NCI-H748 (cell line): ENCODE data around the gene PTHLH.

ENCODE experiments used
- DNase-seq: peaks from one replicate; lab custom pipeline; 2025; ENCODE audit not compliant: unreplicated experiment; lab: John Stamatoyannopoulos, UW

PTHLH gene

DNA sequence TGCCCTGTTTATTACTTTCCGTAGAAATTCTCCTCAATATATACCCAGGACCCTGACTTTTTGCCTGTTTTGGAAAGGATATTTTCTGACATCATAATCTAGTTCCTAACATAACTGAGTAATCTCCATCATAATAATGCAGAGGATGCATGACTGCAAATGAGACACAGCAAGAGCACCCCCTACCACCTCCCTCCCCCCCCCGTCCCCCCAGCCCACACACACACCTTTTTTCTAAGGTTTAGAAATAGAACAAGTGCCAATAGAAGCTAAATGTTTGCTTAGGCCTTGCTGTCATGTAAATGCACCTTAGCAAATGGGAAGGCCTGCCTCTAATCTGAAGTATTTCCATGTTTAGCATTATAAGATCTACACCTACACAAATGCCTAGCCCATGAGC is at the start of gene PTHLH:
TSS of gene PTHLH (minus strand) at position 13 of the 400 bp plus-strand sequence. CDS start 3,239 bp downstream, outside the sequence.
- no peak for DNase-seq

DNA sequence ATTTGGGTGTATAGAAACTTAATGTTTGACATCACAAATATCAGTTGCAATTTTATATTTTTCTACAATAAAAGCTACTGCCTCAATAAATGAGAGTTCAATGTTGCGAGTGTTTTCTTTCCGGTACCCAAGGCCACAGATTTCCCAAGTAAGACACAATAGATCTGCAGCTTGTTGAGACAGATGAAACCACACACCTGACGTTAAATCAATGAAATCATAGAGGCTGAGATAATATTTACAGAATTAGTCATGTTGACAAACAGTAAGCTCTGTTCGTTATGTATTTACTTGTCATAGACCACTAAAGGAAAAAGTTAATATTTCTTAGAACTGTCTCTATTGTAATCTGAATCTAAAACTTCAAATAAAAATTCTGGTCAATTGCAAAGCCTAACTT is 49.2 kb upstream of the PTHLH start:
- DNase-seq = no peak

DNA sequence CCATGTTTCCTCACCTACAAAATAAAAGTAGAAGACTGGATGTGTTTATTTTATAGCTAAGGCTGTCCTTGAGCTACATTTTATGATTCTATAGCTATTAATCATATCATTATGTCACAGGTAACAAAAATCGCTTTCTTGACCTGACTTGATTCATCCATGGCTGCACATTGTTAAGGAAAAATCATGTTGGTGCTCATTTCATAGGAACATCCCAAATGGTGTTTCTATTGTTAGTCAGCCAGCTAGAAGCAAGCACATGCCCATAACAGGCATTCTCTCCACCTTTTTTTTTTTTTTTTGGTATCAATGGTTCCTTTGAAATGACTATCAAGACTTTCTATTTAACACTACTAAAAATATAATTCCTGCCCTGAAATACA is 45.3 kb upstream of the PTHLH start:
- no peak for DNase-seq

DNA sequence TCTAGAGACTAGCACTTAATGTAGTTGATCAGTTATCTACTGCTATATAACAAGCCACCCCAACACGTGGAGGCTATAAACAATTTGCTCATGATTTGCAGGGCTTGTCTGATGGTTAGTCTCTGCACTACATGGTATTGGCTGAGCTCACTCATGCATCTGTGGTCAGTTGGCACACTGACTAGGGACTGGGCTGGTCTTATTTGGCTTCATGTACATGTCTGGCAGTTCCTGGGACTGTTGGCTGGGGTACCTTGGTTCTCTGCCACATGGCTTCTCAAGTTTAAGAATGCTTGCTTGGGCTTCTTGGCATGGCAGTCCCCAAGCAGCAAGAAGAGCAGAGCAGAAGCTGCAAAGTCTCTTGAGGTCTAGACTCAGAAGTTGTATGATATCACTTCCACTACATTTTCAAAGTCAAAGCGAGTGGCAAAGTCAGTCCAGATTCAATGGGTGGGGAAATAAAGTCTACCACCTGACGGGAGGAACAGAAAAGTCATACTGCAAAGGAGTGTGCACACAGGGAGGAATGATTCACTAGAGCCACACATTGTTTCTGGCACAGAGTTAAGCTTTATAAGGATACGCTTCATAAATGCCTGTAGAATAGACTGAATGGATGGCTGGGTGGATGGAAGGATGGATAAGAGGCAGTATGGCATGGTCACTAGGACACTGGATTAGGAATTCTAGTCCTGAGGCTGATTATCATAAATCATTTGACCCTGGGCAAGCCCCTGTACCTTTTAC is 44.8 kb upstream of the PTHLH start:
- DNase-seq = no peak

- no peak for DNase-seq
Observed at GRCh38 chr12:28015165-28015564, 42.6 kb upstream of the PTHLH start.

DNA sequence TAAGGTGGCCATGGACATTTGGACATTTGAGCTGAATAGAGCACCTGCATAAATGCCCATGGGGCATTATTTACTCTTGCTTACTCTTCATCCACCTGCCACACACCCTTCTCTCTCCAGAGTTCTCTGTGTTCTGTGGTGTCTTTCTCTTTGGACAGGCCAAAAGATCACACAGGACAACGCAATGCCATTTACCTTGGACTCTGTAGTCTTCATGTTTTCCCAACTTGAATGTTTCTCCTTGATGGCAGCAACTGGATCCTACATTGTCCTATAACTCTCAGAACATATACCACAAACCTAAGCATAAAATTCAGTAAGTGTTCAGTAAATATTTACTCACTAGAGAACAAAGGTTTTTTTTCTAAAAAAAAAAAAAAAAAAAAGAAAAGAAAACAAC is 41.7 kb upstream of the PTHLH start:
- peak; percentile 2 for DNase-seq

- no peak for DNase-seq
Observed at GRCh38 chr12:28012333-28012918, 39.9 kb upstream of the PTHLH start.

GRCh38 chr12:28010036-28010435 is 37.5 kb upstream of the PTHLH start:
- DNase-seq = no peak

DNA sequence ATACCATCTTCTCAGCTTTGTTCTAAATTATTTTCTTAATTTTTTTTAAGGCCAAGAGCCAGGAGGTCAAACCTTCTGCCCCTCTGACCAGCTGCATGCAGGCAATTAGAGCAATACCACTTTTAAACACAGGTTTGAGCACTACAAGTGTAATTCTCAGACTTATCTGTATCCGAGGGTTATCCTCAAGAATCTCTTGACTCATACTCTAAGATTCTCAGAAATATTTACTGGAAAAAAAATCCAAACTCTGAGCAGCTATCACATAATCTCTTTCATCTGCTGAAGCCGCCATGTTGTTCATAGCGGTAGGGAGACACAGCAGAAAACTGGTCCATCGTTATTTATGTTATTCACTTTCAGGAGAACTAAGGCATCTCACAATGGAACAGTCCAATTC is 27.4 kb upstream of the PTHLH start:
- no peak for DNase-seq

DNA sequence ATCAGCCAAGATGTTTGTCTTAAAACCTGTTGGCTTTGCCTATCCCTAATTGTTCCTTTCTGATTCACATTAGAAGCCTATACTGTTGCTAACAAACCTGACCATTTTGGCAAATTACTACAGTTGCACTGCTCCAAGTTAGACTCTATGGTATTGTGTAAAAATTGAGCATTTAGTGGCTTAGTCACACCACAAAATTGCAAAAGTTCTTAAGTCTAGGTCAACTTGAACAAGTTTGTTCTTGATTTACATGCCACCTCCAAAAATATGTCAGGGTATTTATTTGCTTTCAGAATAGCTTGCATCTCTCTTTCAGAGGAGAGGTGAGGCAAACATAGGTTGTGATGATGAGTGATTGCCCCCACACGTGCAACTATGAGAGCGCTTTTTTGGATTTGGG is 27.0 kb upstream of the PTHLH start:
- DNase-seq = no peak

DNA sequence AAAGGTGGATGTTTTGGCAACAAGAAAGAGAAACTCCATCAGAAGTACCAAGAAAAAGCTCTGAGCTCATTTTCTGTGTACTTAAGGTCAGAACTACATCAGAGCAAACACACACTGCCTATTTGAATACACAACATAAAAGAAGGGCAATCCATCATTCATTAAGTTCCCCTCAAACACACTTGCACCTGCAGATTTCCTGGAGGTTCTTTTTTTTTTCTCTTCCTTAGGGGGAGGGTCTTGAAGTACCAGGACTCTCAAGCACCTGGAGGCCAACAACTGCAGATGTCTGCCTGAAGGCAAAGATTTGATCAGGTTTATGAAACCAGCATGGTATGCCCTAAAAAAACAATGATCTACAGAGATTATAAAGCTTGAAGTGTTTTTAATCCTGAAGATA is 26.1 kb upstream of the PTHLH start:
- peak; percentile 1 for DNase-seq

DNA sequence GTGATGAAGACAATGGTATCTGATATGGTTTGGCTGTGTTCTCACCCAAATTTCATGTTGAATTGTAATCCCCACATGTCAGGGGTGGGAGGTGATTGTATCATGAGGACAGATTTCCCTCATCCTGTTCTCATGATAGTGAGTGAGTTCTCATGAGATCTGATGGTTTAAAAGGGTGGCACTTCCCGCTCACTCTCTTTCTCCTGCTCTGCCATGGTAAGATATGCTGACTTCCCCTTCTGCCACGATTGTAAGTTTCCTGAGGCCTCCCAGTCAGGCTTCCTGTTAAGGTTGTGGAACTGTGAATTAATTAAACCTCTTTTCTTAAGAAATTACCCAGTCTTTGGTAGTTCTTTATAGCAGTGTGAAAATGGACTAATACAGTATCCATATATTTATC is 25.6 kb upstream of the PTHLH start:
- no peak for DNase-seq

- no peak for DNase-seq
Observed at GRCh38 chr12:27996761-27997160, 24.2 kb upstream of the PTHLH start.

DNA sequence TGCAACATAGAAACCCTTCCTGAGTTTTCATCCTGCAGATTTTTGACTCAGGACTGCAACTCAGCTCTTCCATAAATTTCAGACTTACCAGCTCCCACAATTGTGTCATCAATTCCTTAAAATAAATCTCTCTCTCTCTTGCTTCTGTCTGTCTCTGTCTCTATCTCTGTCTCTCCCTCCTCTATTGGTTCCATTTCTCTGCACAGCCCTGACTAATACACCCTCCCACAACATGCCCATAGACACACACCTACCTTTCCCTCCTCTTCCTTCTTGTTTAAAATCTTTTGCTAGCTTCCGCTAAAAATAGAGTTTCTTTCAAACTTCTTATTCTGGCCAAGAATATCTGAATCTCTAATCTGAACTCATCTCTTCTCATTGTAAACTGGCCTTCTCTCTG is 22.9 kb upstream of the PTHLH start:
- DNase-seq = no peak

- no peak for DNase-seq
Observed at GRCh38 chr12:27988594-27989233, 16.2 kb upstream of the PTHLH start.

- DNase-seq = no peak
Observed at GRCh38 chr12:27987331-27987730, 14.8 kb upstream of the PTHLH start.

- DNase-seq = no peak
Observed at GRCh38 chr12:27984275-27984674, 11.7 kb upstream of the PTHLH start.

- no peak for DNase-seq
Observed at GRCh38 chr12:27982951-27983350, 10.4 kb upstream of the PTHLH start.

- DNase-seq = no peak
Observed at GRCh38 chr12:27982385-27982784, 9.9 kb upstream of the PTHLH start.

- DNase-seq = no peak
Observed at GRCh38 chr12:27981874-27982273, 9.3 kb upstream of the PTHLH start.

- DNase-seq = no peak
Observed at GRCh38 chr12:27979145-27979544, 6.6 kb upstream of the PTHLH start.
